Measurements from ENCODE around the gene CAPS.

Gene CAPS

DNA sequence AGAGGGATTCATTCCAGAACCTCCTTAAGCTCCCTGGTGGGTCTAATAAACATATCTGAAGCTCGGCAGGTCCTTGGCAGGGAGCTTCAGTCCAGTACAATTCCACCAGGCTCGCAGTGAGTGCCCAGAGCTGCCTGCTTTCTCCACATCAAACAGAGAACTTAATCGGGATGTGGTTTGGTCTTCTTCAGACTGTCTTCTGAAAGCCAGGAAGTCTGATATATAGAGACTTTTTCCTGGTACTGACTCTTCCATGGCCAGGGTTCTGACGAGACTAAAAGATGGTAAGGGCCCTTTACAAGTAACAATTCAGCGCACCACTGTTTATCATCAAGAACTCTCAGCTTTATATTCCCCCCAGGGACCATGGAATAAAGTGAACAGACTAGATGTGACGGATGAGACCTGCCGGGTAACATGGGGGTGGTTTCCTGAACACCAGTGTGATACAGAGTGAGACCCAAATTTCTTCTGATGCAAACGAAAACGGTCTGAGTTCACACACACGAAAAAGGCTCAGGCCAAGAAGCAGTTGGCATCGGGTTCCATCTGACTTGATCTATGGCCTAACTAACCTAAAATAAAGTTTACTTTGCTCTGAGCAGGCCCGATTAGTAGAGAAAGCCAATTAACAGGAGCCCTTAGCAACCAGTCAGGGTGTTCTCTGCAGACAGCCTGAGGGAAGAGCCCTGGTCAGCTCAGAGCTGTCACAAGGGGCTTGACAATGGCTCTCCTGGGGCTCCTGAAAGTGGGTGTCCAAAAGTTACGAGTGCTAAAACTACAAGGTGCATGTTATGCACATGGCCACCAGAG is 34.9 kb downstream of the CAPS start:
- no peak overlapping the region for H2AFZ ChIP-seq (ENCODE audit: low read depth, low read length)
- peaks cover 95% of the 10 kb centered on the region for H4K20me1 ChIP-seq (ENCODE audit: insufficient read depth, low read length)
- no peak overlapping the region for H3K9ac ChIP-seq (ENCODE audit: low read depth, low read length)
- H3K27me3 ChIP-seq (ENCODE audit: insufficient read depth, low read length, poor library complexity): no peaks in the 10 kb centered on the region
- no peaks in the 10 kb centered on the region for H3K9me3 ChIP-seq (ENCODE audit: insufficient read depth, low read length, severe bottlenecking)
- H3K27ac ChIP-seq (ENCODE audit: low read length): peak overlapping the region; percentile 40; the same call in 1 of the 2 replicates
- peaks cover 59% of the 10 kb centered on the region for H3K36me3 ChIP-seq (ENCODE audit: insufficient read depth, low read length)
- DNase-seq (no peak), ATAC-seq (ENCODE audit: insufficient read depth, low read depth) (peak; percentile 33; the same call in 1 of the 3 replicates)
- no peak overlapping the region for H3K4me2 ChIP-seq (ENCODE audit: insufficient read depth, low read length)
- H3K4me3 ChIP-seq (ENCODE audit: low read depth in 1 of 2, low read length in 2 of 2): no peak overlapping the region
- H3K79me2 ChIP-seq (ENCODE audit: insufficient read depth, low read length): peaks cover 100% of the 10 kb centered on the region
- TF ChIP-seq CTCF (IDR thresholded peaks at IDR 0.05; ENCODE audit: borderline replicate concordance, extremely low read depth, low read length, poor library complexity, severe bottlenecking) (no peak), EZH2 (IDR thresholded peaks at IDR 0.05; ENCODE audit: borderline replicate concordance, low read depth, low read length, severe bottlenecking) (no peak)
- peaks cover 17% of the 10 kb centered on the region for H3K4me1 ChIP-seq (ENCODE audit: insufficient read depth, low read length)

DNA sequence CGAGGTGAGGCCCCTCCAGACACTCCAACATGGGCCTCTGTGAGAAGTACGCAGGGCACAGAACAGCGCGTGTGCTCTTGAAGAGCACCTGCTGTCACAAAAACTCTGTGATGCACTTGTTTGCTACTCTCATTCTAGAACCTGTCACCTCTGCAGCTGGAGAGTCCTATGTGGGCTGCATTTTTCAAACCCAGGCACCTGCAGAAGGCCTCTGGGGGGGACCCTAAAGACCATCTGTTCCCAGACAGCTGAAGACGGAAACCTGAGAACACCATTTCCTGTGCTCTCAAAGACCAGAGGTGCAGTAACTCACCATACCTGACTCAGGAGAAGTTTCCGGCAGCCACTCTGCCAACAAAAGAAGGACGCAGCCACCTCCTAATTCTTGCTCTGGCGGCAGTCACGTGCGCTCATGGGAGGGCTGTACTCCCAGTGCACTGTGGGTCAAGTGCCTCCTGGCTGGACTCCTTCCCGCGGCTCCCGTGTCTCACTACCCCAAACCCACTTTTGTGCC is 35.8 kb downstream of the CAPS start:
- ATAC-seq (ENCODE audit: insufficient read depth, low read depth) (no peak), DNase-seq (no peak)
- Histone ChIP-seq H3K36me3 (ENCODE audit: insufficient read depth, low read length) (peaks cover 59% of the 10 kb centered on the region), H3K9me3 (ENCODE audit: insufficient read depth, low read length, severe bottlenecking) (no peaks in the 10 kb centered on the region), H3K4me3 (ENCODE audit: low read depth in 1 of 2, low read length in 2 of 2) (no peak overlapping the region), H3K9ac (ENCODE audit: low read depth, low read length) (no peak overlapping the region), H3K4me1 (ENCODE audit: insufficient read depth, low read length) (peaks cover 26% of the 10 kb centered on the region), H3K27ac (ENCODE audit: low read length) (no peak overlapping the region), H2AFZ (ENCODE audit: low read depth, low read length) (no peak overlapping the region), H3K4me2 (ENCODE audit: insufficient read depth, low read length) (no peak overlapping the region), H3K79me2 (ENCODE audit: insufficient read depth, low read length) (peaks cover 100% of the 10 kb centered on the region), H3K27me3 (ENCODE audit: insufficient read depth, low read length, poor library complexity) (no peaks in the 10 kb centered on the region), H4K20me1 (ENCODE audit: insufficient read depth, low read length) (peaks cover 95% of the 10 kb centered on the region)
- no peak for TF ChIP-seq EZH2 (IDR thresholded peaks at IDR 0.05; ENCODE audit: borderline replicate concordance, low read depth, low read length, severe bottlenecking)

- no peak for ATAC-seq (ENCODE audit: insufficient read depth, low read depth)
- Histone ChIP-seq H3K27ac (ENCODE audit: low read length) (no peak overlapping the region), H3K9ac (ENCODE audit: low read depth, low read length) (no peak overlapping the region), H3K9me3 (ENCODE audit: insufficient read depth, low read length, severe bottlenecking) (no peaks in the 10 kb centered on the region), H3K4me3 (ENCODE audit: low read depth in 1 of 2, low read length in 2 of 2) (no peak overlapping the region), H2AFZ (ENCODE audit: low read depth, low read length) (no peak overlapping the region), H3K27me3 (ENCODE audit: insufficient read depth, low read length, poor library complexity) (no peaks in the 10 kb centered on the region), H3K4me1 (ENCODE audit: insufficient read depth, low read length) (peaks cover 32% of the 10 kb centered on the region), H4K20me1 (ENCODE audit: insufficient read depth, low read length) (peaks cover 95% of the 10 kb centered on the region), H3K79me2 (ENCODE audit: insufficient read depth, low read length) (peaks cover 100% of the 10 kb centered on the region), H3K36me3 (ENCODE audit: insufficient read depth, low read length) (peaks cover 54% of the 10 kb centered on the region), H3K4me2 (ENCODE audit: insufficient read depth, low read length) (no peak overlapping the region)
- DNase-seq: no peak
- TF ChIP-seq EZH2 (IDR thresholded peaks at IDR 0.05; ENCODE audit: borderline replicate concordance, low read depth, low read length, severe bottlenecking) (no peak), CTCF (IDR thresholded peaks at IDR 0.05; ENCODE audit: borderline replicate concordance, extremely low read depth, low read length, poor library complexity, severe bottlenecking) (no peak)
Measured at GRCh38 chr19:5950741-5951140, 36.7 kb downstream of the CAPS start.

DNA sequence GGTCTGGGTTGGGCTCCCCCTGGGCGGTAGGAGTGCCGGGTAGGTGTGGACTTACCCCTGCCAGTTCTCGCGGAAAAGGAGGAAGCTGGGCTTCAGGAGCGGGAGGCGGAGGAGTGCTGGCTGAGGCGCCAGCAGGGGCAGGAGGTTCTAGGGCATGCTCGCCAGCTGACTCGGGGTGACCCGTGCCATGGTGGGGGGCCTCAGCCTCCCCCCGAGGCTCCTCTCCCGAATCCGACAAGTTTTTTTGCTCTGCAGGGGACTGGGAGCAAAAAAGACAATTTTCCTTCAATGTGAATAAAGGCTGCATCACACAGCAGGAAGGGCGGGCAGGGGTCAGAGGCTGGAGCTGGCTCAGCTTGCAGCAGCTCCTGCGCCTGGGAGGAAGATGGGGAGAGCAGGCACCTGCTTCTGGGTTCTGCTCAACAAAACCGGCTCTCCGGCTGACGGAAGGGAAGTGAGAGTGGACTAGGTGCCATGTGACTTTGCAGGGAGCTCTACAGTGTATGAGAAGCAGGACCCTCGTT is 37.3 kb downstream of the CAPS start:
- Histone ChIP-seq H3K4me3 (ENCODE audit: low read depth in 1 of 2, low read length in 2 of 2) (no peak overlapping the region), H3K27me3 (ENCODE audit: insufficient read depth, low read length, poor library complexity) (no peaks in the 10 kb centered on the region), H3K9ac (ENCODE audit: low read depth, low read length) (no peak overlapping the region), H3K4me1 (ENCODE audit: insufficient read depth, low read length) (peaks cover 32% of the 10 kb centered on the region), H3K79me2 (ENCODE audit: insufficient read depth, low read length) (peaks cover 100% of the 10 kb centered on the region), H4K20me1 (ENCODE audit: insufficient read depth, low read length) (peaks cover 95% of the 10 kb centered on the region), H3K27ac (ENCODE audit: low read length) (no peak overlapping the region), H2AFZ (ENCODE audit: low read depth, low read length) (no peak overlapping the region), H3K4me2 (ENCODE audit: insufficient read depth, low read length) (no peak overlapping the region), H3K36me3 (ENCODE audit: insufficient read depth, low read length) (peaks cover 49% of the 10 kb centered on the region), H3K9me3 (ENCODE audit: insufficient read depth, low read length, severe bottlenecking) (no peaks in the 10 kb centered on the region)
- TF ChIP-seq EZH2 (IDR thresholded peaks at IDR 0.05; ENCODE audit: borderline replicate concordance, low read depth, low read length, severe bottlenecking): no peak
- no peak for TF ChIP-seq CTCF (IDR thresholded peaks at IDR 0.05; ENCODE audit: borderline replicate concordance, extremely low read depth, low read length, poor library complexity, severe bottlenecking)
- no peak for ATAC-seq (ENCODE audit: insufficient read depth, low read depth)
- no peak for DNase-seq

All from DND-41 (cell line).